ENCODE results near the gene MTREX. TPM values are rescaled to one million over a fixed set of nuclear protein-coding genes. Genes with fewer than 3 reads are reported as not detected.

The MTREX gene
- total and polyA plus RNA-seq, 4 donors, result 17.4 to 88.4 (median 35.9) TPM

DNA sequence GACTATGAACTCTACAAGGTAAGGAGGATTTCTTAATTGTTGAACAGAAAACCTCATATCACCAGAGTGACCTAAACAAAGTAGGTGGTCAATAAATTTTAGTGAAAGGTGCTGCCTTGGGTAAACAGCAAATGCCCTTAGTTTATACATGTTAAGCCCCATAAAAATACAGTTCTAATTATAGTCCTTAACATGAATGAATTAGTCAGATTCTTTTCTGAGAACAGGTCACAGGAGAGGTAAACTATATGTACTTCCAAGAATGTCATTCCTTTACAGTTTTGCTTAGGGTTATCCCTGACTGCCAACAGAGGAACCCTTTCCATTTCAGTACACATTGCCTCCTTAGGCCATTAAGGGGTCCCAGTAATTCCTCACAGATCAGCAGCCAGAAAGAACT, 162.1 kb downstream of the MTREX start:
- peaks cover 0 to 17% (median 5%) of the 10 kb centered on the region in 4 donors for H3K36me3 ChIP-seq (ENCODE audit: control insufficient read depth in 4 of 4, insufficient read depth in 4 of 4, low read length in 4 of 4)
- no peaks in the 10 kb centered on the region for H3K9me3 ChIP-seq (ENCODE audit: control insufficient read depth in 4 of 4, insufficient read depth in 3 of 4, low read length in 3 of 4)
- H3K27me3 ChIP-seq (ENCODE audit: control insufficient read depth in 3 of 3, insufficient read depth in 3 of 3, low read length in 2 of 3), result no peaks in the 10 kb centered on the region
- H3K9ac ChIP-seq (ENCODE audit: insufficient read depth in 1 of 2, low read length in 2 of 2), result no peak overlapping the region
- no peak overlapping the region for H3K4me3 ChIP-seq
- DNase-seq, result no peak
- H3K27ac ChIP-seq (ENCODE audit: low read depth in 1 of 2, low read length in 1 of 2), result no peak overlapping the region
- ATAC-seq (ENCODE audit: insufficient read depth, low FRiP score), result no peak
- peaks cover 0 to 22% (median 4%) of the 10 kb centered on the region in 5 donors for H3K4me1 ChIP-seq (ENCODE audit: control insufficient read depth in 5 of 5, insufficient read depth in 5 of 5, low read length in 5 of 5)
- no peak for TF ChIP-seq CTCF (IDR thresholded peaks at IDR 0.05; ENCODE audit: control extremely low read depth, extremely low read depth)

- Histone ChIP-seq H3K9ac (ENCODE audit: insufficient read depth in 1 of 2, low read length in 2 of 2) (no peak overlapping the region), H3K36me3 (ENCODE audit: control insufficient read depth in 4 of 4, insufficient read depth in 4 of 4, low read length in 4 of 4) (peaks cover 0 to 18% (median 5%) of the 10 kb centered on the region in 4 donors), H3K27ac (ENCODE audit: low read depth in 1 of 2, low read length in 1 of 2) (no peak overlapping the region), H3K9me3 (ENCODE audit: control insufficient read depth in 4 of 4, insufficient read depth in 3 of 4, low read length in 3 of 4) (no peaks in the 10 kb centered on the region), H3K4me3 (no peak overlapping the region), H3K27me3 (ENCODE audit: control insufficient read depth in 3 of 3, insufficient read depth in 3 of 3, low read length in 2 of 3) (no peaks in the 10 kb centered on the region), H3K4me1 (ENCODE audit: control insufficient read depth in 5 of 5, insufficient read depth in 5 of 5, low read length in 5 of 5) (peaks cover 0 to 22% (median 4%) of the 10 kb centered on the region in 5 donors)
- ATAC-seq (ENCODE audit: insufficient read depth, low FRiP score) (no peak), DNase-seq (no peak)
- WGBS, 2 donors, result 97 to 100% methylated on average over 1 of the region's 1 CpG
- TF ChIP-seq CTCF (IDR thresholded peaks at IDR 0.05; ENCODE audit: control extremely low read depth, extremely low read depth), result no peak
Measured at GRCh38 chr5:55470282-55470681, 162.5 kb downstream of the MTREX start.

- TF ChIP-seq CTCF (IDR thresholded peaks at IDR 0.05; ENCODE audit: control extremely low read depth, extremely low read depth), result no peak
- Histone ChIP-seq H3K9me3 (ENCODE audit: control insufficient read depth in 4 of 4, insufficient read depth in 3 of 4, low read length in 3 of 4) (no peaks in the 10 kb centered on the region), H3K36me3 (ENCODE audit: control insufficient read depth in 4 of 4, insufficient read depth in 4 of 4, low read length in 4 of 4) (peaks cover 0 to 13% (median 2%) of the 10 kb centered on the region in 4 donors), H3K9ac (ENCODE audit: insufficient read depth in 1 of 2, low read length in 2 of 2) (no peak overlapping the region), H3K4me3 (no peak overlapping the region), H3K4me1 (ENCODE audit: control insufficient read depth in 5 of 5, insufficient read depth in 5 of 5, low read length in 5 of 5) (peaks cover 0 to 20% (median 4%) of the 10 kb centered on the region in 5 donors), H3K27me3 (ENCODE audit: control insufficient read depth in 3 of 3, insufficient read depth in 3 of 3, low read length in 2 of 3) (no peaks in the 10 kb centered on the region), H3K27ac (ENCODE audit: low read depth in 1 of 2, low read length in 1 of 2) (no peak overlapping the region)
- DNase-seq (no peak), ATAC-seq (ENCODE audit: insufficient read depth, low FRiP score) (no peak)
- 85 to 91% methylated on average over 1 of the region's 1 CpG for WGBS, 2 donors
Measured at GRCh38 chr5:55471468-55471867, 163.7 kb downstream of the MTREX start.

DNA sequence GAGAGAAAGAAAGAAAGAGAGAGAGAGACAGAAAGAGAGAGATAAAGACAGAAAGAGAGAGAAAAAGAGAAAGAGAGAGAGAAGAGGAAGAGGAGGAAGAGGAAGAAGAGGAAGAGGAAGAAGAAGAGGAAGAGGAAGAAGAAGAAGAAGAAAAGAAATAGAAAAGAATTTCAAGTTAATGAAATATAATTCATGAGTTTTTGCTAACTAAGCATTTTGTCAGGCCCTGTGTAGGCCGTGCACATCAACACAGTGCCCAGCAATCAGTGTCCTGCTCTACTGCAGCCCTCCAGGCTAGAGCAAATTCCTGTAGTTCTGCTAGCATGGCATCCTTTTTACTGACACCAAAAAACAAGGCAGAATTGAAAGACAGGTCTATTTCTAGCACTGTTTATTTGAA, 164.9 kb downstream of the MTREX start:
- Histone ChIP-seq H3K36me3 (ENCODE audit: control insufficient read depth in 4 of 4, insufficient read depth in 4 of 4, low read length in 4 of 4) (peaks cover 0 to 9% (median 2%) of the 10 kb centered on the region in 4 donors), H3K4me1 (ENCODE audit: control insufficient read depth in 5 of 5, insufficient read depth in 5 of 5, low read length in 5 of 5) (peaks cover 0 to 16% (median 2%) of the 10 kb centered on the region in 5 donors), H3K27me3 (ENCODE audit: control insufficient read depth in 3 of 3, insufficient read depth in 3 of 3, low read length in 2 of 3) (no peaks in the 10 kb centered on the region), H3K9ac (ENCODE audit: insufficient read depth in 1 of 2, low read length in 2 of 2) (no peak overlapping the region), H3K9me3 (ENCODE audit: control insufficient read depth in 4 of 4, insufficient read depth in 3 of 4, low read length in 3 of 4) (no peaks in the 10 kb centered on the region), H3K27ac (ENCODE audit: low read depth in 1 of 2, low read length in 1 of 2) (no peak overlapping the region), H3K4me3 (no peak overlapping the region)
- WGBS, 2 donors, result 88 to 89% methylated on average over 1 of the region's 1 CpG
- ATAC-seq (ENCODE audit: insufficient read depth, low FRiP score), result no peak
- no peak for DNase-seq
- TF ChIP-seq CTCF (IDR thresholded peaks at IDR 0.05; ENCODE audit: control extremely low read depth, extremely low read depth), result no peak

Measured in lung (tissue), 12 donors.